ENCODE data around the gene DOHH.

The DOHH gene

DNA sequence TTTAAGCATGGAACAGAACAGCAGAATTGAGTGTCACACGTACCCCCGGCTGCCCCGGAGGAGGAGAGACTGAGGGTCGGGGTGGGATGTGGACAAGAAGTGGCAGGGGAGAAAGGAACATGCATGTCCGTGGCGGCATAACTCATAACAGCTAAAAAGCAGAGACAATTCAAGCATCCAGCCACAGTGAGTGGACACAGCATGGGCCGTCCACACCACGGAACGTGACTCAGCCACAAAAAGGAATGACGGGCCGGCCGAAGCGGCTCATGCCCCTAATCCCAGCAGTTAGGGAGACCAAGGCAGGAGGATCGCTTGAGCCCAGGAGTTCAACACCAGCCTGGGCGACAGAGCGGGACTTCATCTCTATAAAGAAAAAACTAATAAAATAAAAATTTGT is 7.6 kb downstream of the DOHH start:
- Histone ChIP-seq H4K91ac (ENCODE audit: low read length) (no peak overlapping the region), H3K27ac (ENCODE audit: low read length, poor library complexity, severe bottlenecking) (no peak overlapping the region), H3K79me1 (replicated peaks; ENCODE audit: low read length, poor library complexity, severe bottlenecking) (peaks cover 38% of the 10 kb centered on the region), H3K9me3 (ENCODE audit: control insufficient read depth, low read length) (no peaks in the 10 kb centered on the region), H3K9ac (ENCODE audit: low read length) (no peak overlapping the region), H3K14ac (ENCODE audit: low read length in 2 of 2) (no peak overlapping the region), H3K36me3 (ENCODE audit: control insufficient read depth in 1 of 2, insufficient read depth in 2 of 2, low read depth in 1 of 2, low read length in 2 of 2) (peaks cover 42 to 79% of the 10 kb centered on the region in 2 experiments), H3K23ac (ENCODE audit: low read length in 2 of 2) (no peak overlapping the region), H3K4me1 (ENCODE audit: control insufficient read depth, insufficient read depth, low read depth, low read length) (peaks cover 38% of the 10 kb centered on the region), H3K4ac (ENCODE audit: low read depth in 1 of 2, low read length in 2 of 2) (no peak overlapping the region), H3K27me3 (ENCODE audit: control insufficient read depth in 1 of 2, insufficient read depth in 1 of 2, low read length in 2 of 2) (no peaks in the 10 kb centered on the region), H3K4me3 (ENCODE audit: insufficient read depth in 1 of 2, low read depth in 1 of 2, low read length in 2 of 2) (no peak overlapping the region), H2BK12ac (ENCODE audit: low read length in 2 of 2) (no peak overlapping the region), H2BK120ac (ENCODE audit: low read depth, low read length) (no peak overlapping the region), H3K18ac (ENCODE audit: low read depth in 1 of 2, low read length in 2 of 2) (no peak overlapping the region), H3K4me2 (ENCODE audit: low read length, poor library complexity, severe bottlenecking) (no peak overlapping the region), H2BK5ac (ENCODE audit: low read depth, low read length, poor library complexity, severe bottlenecking) (no peak overlapping the region), H2BK15ac (ENCODE audit: low read depth, poor library complexity, severe bottlenecking) (no peak overlapping the region), H4K8ac (ENCODE audit: low read length) (no peak overlapping the region), H2AK5ac (ENCODE audit: low read length, severe bottlenecking) (peak overlapping the region; percentile 26), H2AFZ (ENCODE audit: low read depth, low read length) (no peak overlapping the region)
- DNase-seq = no peak
- WGBS = 89% methylated on average over 13 of the region's 16 CpGs

- Histone ChIP-seq H3K18ac (ENCODE audit: low read depth in 1 of 2, low read length in 2 of 2) (no peak overlapping the region), H3K4ac (ENCODE audit: low read depth in 1 of 2, low read length in 2 of 2) (no peak overlapping the region), H3K27ac (ENCODE audit: low read length, poor library complexity, severe bottlenecking) (no peak overlapping the region), H3K14ac (ENCODE audit: low read length in 2 of 2) (no peak overlapping the region), H3K4me2 (ENCODE audit: low read length, poor library complexity, severe bottlenecking) (no peak overlapping the region), H4K8ac (ENCODE audit: low read length) (no peak overlapping the region), H3K9me3 (ENCODE audit: control insufficient read depth, low read length) (no peaks in the 10 kb centered on the region), H3K36me3 (ENCODE audit: control insufficient read depth in 1 of 2, insufficient read depth in 2 of 2, low read depth in 1 of 2, low read length in 2 of 2) (peaks cover 42 to 76% of the 10 kb centered on the region in 2 experiments), H4K91ac (ENCODE audit: low read length) (no peak overlapping the region), H2BK12ac (ENCODE audit: low read length in 2 of 2) (no peak overlapping the region), H3K4me3 (ENCODE audit: insufficient read depth in 1 of 2, low read depth in 1 of 2, low read length in 2 of 2) (no peak overlapping the region), H3K9ac (ENCODE audit: low read length) (no peak overlapping the region), H3K27me3 (ENCODE audit: control insufficient read depth in 1 of 2, insufficient read depth in 1 of 2, low read length in 2 of 2) (no peaks in the 10 kb centered on the region), H3K23ac (ENCODE audit: low read length in 2 of 2) (no peak overlapping the region), H2BK5ac (ENCODE audit: low read depth, low read length, poor library complexity, severe bottlenecking) (no peak overlapping the region), H3K79me1 (replicated peaks; ENCODE audit: low read length, poor library complexity, severe bottlenecking) (peaks cover 35% of the 10 kb centered on the region), H2AK5ac (ENCODE audit: low read length, severe bottlenecking) (peak overlapping the region; percentile 4), H2BK15ac (ENCODE audit: low read depth, poor library complexity, severe bottlenecking) (no peak overlapping the region), H2AFZ (ENCODE audit: low read depth, low read length) (no peak overlapping the region), H2BK120ac (ENCODE audit: low read depth, low read length) (no peak overlapping the region), H3K4me1 (ENCODE audit: control insufficient read depth, insufficient read depth, low read depth, low read length) (peaks cover 32% of the 10 kb centered on the region)
- WGBS = 96% methylated on average over 45 of the region's 45 CpGs
- no peak for DNase-seq
Measured at GRCh38 chr19:3492131-3492839, 8.2 kb downstream of the DOHH start.

DNA sequence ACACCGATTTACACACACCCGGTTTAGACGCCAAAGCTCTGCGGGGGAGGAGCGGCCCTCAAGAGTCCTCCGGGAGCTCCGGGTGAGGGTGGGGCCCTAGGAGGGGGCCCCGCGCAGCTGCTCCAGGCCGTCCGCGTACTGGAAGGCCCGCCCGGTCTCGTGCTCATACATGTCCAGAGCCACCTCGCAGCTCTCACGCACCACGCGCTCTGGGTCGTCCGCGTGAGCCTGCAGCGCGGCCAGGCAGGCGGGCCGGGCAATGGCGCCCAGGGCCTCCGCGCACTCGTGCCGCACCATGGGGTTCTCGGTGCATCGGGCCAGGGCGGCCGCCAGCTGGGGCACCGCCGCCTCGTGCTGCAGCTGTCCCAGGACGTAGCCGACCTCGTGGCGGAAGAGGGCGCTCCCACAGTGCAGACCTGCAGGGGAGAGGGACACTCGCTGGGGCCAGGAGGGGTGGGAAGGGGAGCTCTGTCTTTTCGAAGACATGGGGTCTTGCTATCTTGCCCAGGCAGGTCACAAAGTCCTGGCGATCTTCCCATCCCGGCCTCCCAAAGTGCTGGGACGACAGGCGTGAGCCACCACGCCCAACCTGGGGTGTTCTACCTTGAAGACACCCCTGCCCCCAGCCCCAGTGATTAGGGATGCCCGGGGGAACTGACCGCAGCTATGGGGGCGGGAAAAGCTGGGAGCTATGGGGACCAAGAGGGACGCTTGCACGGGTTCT is 8.9 kb downstream of the DOHH start:
- no peak for DNase-seq
- Histone ChIP-seq H2AK5ac (ENCODE audit: low read length, severe bottlenecking) (no peak overlapping the region), H4K91ac (ENCODE audit: low read length) (peak overlapping the region; percentile 62), H3K9ac (ENCODE audit: low read length) (no peak overlapping the region), H3K79me1 (replicated peaks; ENCODE audit: low read length, poor library complexity, severe bottlenecking) (peaks cover 32% of the 10 kb centered on the region), H4K8ac (ENCODE audit: low read length) (no peak overlapping the region), H3K18ac (ENCODE audit: low read depth in 1 of 2, low read length in 2 of 2) (no peak overlapping the region), H3K23ac (ENCODE audit: low read length in 2 of 2) (no peak overlapping the region), H3K14ac (ENCODE audit: low read length in 2 of 2) (no peak overlapping the region), H3K27ac (ENCODE audit: low read length, poor library complexity, severe bottlenecking) (no peak overlapping the region), H3K9me3 (ENCODE audit: control insufficient read depth, low read length) (no peaks in the 10 kb centered on the region), H2BK120ac (ENCODE audit: low read depth, low read length) (no peak overlapping the region), H3K27me3 (ENCODE audit: control insufficient read depth in 1 of 2, insufficient read depth in 1 of 2, low read length in 2 of 2) (no peaks in the 10 kb centered on the region), H2AFZ (ENCODE audit: low read depth, low read length) (no peak overlapping the region), H2BK12ac (ENCODE audit: low read length in 2 of 2) (no peak overlapping the region), H3K4me2 (ENCODE audit: low read length, poor library complexity, severe bottlenecking) (no peak overlapping the region), H3K4ac (ENCODE audit: low read depth in 1 of 2, low read length in 2 of 2) (no peak overlapping the region), H3K4me3 (ENCODE audit: insufficient read depth in 1 of 2, low read depth in 1 of 2, low read length in 2 of 2) (no peak overlapping the region), H3K36me3 (ENCODE audit: control insufficient read depth in 1 of 2, insufficient read depth in 2 of 2, low read depth in 1 of 2, low read length in 2 of 2) (peaks cover 35 to 73% of the 10 kb centered on the region in 2 experiments), H2BK15ac (ENCODE audit: low read depth, poor library complexity, severe bottlenecking) (no peak overlapping the region), H2BK5ac (ENCODE audit: low read depth, low read length, poor library complexity, severe bottlenecking) (no peak overlapping the region), H3K4me1 (ENCODE audit: control insufficient read depth, insufficient read depth, low read depth, low read length) (peaks cover 31% of the 10 kb centered on the region)
- 96% methylated on average over 53 of the region's 55 CpGs for WGBS

DNA sequence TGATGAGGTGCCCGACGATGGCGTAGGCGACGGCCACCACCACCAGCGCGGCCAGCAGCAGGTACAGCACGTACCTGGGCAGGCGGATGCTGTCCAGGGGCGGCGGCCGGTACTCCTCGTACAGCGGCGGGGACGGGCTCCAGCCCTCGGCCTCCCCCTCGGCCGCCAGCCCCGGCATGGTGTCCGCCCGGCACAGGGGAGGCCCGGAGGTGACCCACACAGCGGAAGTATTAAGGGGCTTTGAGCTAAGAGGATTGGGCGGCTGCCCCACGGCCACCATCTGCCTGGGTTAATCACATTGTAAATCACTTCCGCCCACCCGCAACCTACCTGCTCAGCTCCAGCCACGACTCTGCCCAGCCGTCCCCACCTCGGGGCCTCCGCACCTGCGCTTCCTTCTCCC is 17.2 kb downstream of the DOHH start, which contains the start of gene SMIM44:
TSS of gene SMIM44 (minus strand) at position 216 of the 403 bp plus-strand sequence. CDS start at position 178, 38 bp downstream.
- DNase-seq = no peak

More for the DNA sequence above, 17.2 kb downstream of the DOHH start, which contains the start of gene SMIM44:
- Histone ChIP-seq H2BK15ac (ENCODE audit: low read depth, poor library complexity, severe bottlenecking) (peak within 1 kb of the TSS; percentile 38), H4K8ac (ENCODE audit: low read length) (no peak within 1 kb of the TSS), H3K9ac (ENCODE audit: low read length) (no peak within 1 kb of the TSS), H2BK5ac (ENCODE audit: low read depth, low read length, poor library complexity, severe bottlenecking) (no peak within 1 kb of the TSS), H3K79me1 (replicated peaks; ENCODE audit: low read length, poor library complexity, severe bottlenecking) (no peaks in the 10 kb centered on the region), H3K14ac (ENCODE audit: low read length in 2 of 2) (no peak within 1 kb of the TSS), H3K9me3 (ENCODE audit: control insufficient read depth, low read length) (no peaks in the 10 kb centered on the region), H3K18ac (ENCODE audit: low read depth in 1 of 2, low read length in 2 of 2) (peak within 1 kb of the TSS in 1 of 2 experiments; percentile 44), H3K4me1 (ENCODE audit: control insufficient read depth, insufficient read depth, low read depth, low read length) (peaks cover 8% of the 10 kb centered on the region), H3K27me3 (ENCODE audit: control insufficient read depth in 1 of 2, insufficient read depth in 1 of 2, low read length in 2 of 2) (peaks cover 19 to 54% of the 10 kb centered on the region in 2 experiments), H3K27ac (ENCODE audit: low read length, poor library complexity, severe bottlenecking) (no peak within 1 kb of the TSS), H2BK120ac (ENCODE audit: low read depth, low read length) (no peak within 1 kb of the TSS), H2AFZ (ENCODE audit: low read depth, low read length) (no peak within 1 kb of the TSS), H3K23ac (ENCODE audit: low read length in 2 of 2) (no peak within 1 kb of the TSS), H3K4ac (ENCODE audit: low read depth in 1 of 2, low read length in 2 of 2) (no peak within 1 kb of the TSS), H2BK12ac (ENCODE audit: low read length in 2 of 2) (no peak within 1 kb of the TSS), H3K4me2 (ENCODE audit: low read length, poor library complexity, severe bottlenecking) (no peak within 1 kb of the TSS), H4K91ac (ENCODE audit: low read length) (peak within 1 kb of the TSS; percentile 28), H3K4me3 (ENCODE audit: insufficient read depth in 1 of 2, low read depth in 1 of 2, low read length in 2 of 2) (no peak within 1 kb of the TSS), H3K36me3 (ENCODE audit: control insufficient read depth in 1 of 2, insufficient read depth in 2 of 2, low read depth in 1 of 2, low read length in 2 of 2) (peaks cover 3 to 5% of the 10 kb centered on the region in 2 experiments), H2AK5ac (ENCODE audit: low read length, severe bottlenecking) (no peak within 1 kb of the TSS)
- WGBS = 93% methylated on average over 24 of the region's 33 CpGs

All from mesenchymal stem cell (in vitro differentiated cells and primary cell).